Epithelial cell of proximal tubule (primary cell): Measurements from ENCODE around the gene FKBP14. TPM values are rescaled to one million over a fixed set of nuclear protein-coding genes. Genes with fewer than 3 reads are reported as not detected.
A peak's percentile ranks its signal among the peaks of the same experiment; 100 is the strongest.

Experiments
- DNase-seq: peaks from one replicate; pipeline ENCODE4 v3.0.0-alpha.2; 2011; ENCODE audit warnings: low read depth
- H3K4me3 ChIP-seq: 2 replicates; pipeline ENCODE4 v1.5.1; 2011; ENCODE audit warnings: low read depth, mild to moderate bottlenecking, low read length
- CTCF ChIP-seq: conservative IDR thresholded peaks from 2 replicates; pipeline ENCODE4 v1.5.1; 2012; ENCODE audit warnings: low read depth, mild to moderate bottlenecking, low read length
- total RNA-seq: library from RNA; depleted of rRNA; stranded (reverse); fragments of >200 nt; gene quantifications from 2 replicates; pipeline ENCODE4 v1.2.3, GENCODE V29; 2015

The FKBP14 gene
- total RNA-seq, 1 donor from 2014 or later = 7.8 TPM

- TF ChIP-seq CTCF = no peak
- DNase-seq = no peak
- peak overlapping the region; percentile 97 for H3K4me3 ChIP-seq
Observed at GRCh38 chr7:29988424-29989256, 37.9 kb downstream of the FKBP14 start.

- DNase-seq = peak; percentile 84
- TF ChIP-seq CTCF = no peak
- H3K4me3 ChIP-seq = peak overlapping the region; percentile 97
Observed at GRCh38 chr7:29987811-29988317, 38.6 kb downstream of the FKBP14 start.

- TF ChIP-seq CTCF = no peak
- no peak overlapping the region for H3K4me3 ChIP-seq
- no peak for DNase-seq
Observed at GRCh38 chr7:29987083-29987482, 39.4 kb downstream of the FKBP14 start.

- no peak for TF ChIP-seq CTCF
- no peak for DNase-seq
- H3K4me3 ChIP-seq = no peak overlapping the region
Observed at GRCh38 chr7:29980151-29980550, 46.4 kb downstream of the FKBP14 start.

GRCh38 chr7:29977886-29978651, 48.4 kb downstream of the FKBP14 start:
- no peak for DNase-seq
- TF ChIP-seq CTCF = no peak
- no peak overlapping the region for H3K4me3 ChIP-seq

DNA sequence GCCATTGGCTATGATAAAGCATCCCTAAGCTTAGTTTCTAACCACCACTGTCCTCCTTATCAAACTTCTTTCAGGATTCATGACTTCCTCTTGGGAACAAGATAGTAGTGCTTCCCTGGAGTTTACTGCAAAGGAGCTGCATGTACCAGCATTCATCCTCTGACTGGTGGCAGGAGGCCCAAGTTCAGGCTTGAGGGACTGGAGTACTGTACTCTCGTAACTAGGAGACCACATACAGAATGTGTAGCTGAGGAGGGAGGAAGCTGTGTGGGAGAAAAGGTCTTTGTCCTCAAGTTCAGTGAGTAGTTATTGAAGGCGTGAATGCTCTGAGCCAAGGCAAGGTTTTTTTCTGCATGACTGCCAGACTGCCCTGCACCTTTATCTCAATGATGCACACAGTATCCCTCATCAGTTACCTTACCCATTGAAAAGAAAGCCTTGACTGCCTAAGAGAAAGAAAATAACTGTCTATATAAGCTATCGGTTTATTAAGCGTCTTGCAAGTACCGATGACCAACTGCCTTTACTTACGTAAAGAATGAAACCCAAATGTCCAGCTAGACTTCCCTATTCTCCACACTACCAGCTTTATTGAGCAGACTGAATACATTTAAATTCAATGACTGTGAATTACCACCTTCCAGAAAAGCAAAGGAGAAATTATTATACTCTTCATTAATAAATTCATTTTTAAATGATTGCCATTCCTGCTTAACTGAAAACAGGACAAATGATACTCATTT, 49.7 kb downstream of the FKBP14 start:
- TF ChIP-seq CTCF = no peak
- no peak overlapping the region for H3K4me3 ChIP-seq
- DNase-seq = no peak
